IMR-90 (cell line): ENCODE measurements around the gene L3MBTL2. TPM values are rescaled to one million over a fixed set of nuclear protein-coding genes. Genes with fewer than 3 reads are reported as not detected.

Experiments
- ATAC-seq: fragments of 200-7000 bp; cut with Tn5 transposase; 2 replicates; pipeline ENCODE4 v1.9.1; 2020; ENCODE audit warnings: low read depth, mild to moderate bottlenecking, moderate library complexity
- BruUV-seq: library from RNA; stranded (reverse); fragments of 400-500 nt; replicated peaks from 2 replicates; lab custom pipeline; 2021; lab: Mats Ljungman, UMichigan
- CTCF ChIA-PET: fragments of 300-600 bp; formaldehyde crosslinking; extraction: SDS; loops from one replicate; lab custom pipeline; 2021; ENCODE audit warnings: antibody characterized with exemption; lab: Yijun Ruan, JAX
- POLR2A ChIA-PET: fragments of 300-600 bp; sonication (Branson Sonifier 250); formaldehyde crosslinking; loops from one replicate; lab custom pipeline; 2022; ENCODE audit warnings: antibody characterized with exemption; ENCODE audit not compliant: unreplicated experiment; lab: Charles Lee
- DNase-seq: peaks from one replicate; pipeline ENCODE4 v3.0.0; 2013
- H2AFZ ChIP-seq: replicated peaks from 2 replicates; pipeline ENCODE3; 2013; ENCODE audit warnings: low read length, mild to moderate bottlenecking; ENCODE audit not compliant: poor library complexity
- H2AK5ac ChIP-seq: 2 replicates; pipeline ENCODE4 v1.6.1; 2013; ENCODE audit warnings: low read depth, low read length, inconsistent platforms
- H2AK9ac ChIP-seq: replicated peaks from 2 replicates; pipeline ENCODE3; 2013; ENCODE audit warnings: mild to moderate bottlenecking, low read depth, low read length, moderate library complexity; ENCODE audit not compliant: poor library complexity
- H2BK120ac ChIP-seq: 2 replicates; pipeline ENCODE4 v1.6.1; 2013; ENCODE audit warnings: low read depth, low read length, inconsistent platforms
- H2BK15ac ChIP-seq: 3 replicates; pipeline ENCODE4 v1.6.1; 2013; ENCODE audit warnings: low read depth, low read length, inconsistent platforms
- H2BK20ac ChIP-seq: 2 replicates; pipeline ENCODE4 v1.6.1; 2013; ENCODE audit warnings: low read depth, mild to moderate bottlenecking, inconsistent platforms, low read length, moderate library complexity
- H2BK5ac ChIP-seq: 2 replicates; pipeline ENCODE4 v1.6.1; 2013; ENCODE audit warnings: mild to moderate bottlenecking, low read depth, low read length, inconsistent platforms; ENCODE audit not compliant: poor library complexity, severe bottlenecking
- H3K14ac ChIP-seq: replicated peaks from 2 replicates; pipeline ENCODE4 v1.6.1; 2013; ENCODE audit warnings: low read depth, low read length, inconsistent platforms
- H3K18ac ChIP-seq: 2 replicates; pipeline ENCODE4 v1.6.1; 2013; ENCODE audit warnings: low read depth, low read length, control low read depth
- H3K23ac ChIP-seq: 2 replicates; pipeline ENCODE4 v1.6.1; 2013; ENCODE audit warnings: low read depth, low read length, inconsistent platforms
- H3K27ac ChIP-seq: 2 replicates; pipeline ENCODE4 v1.5.1; 2013; ENCODE audit warnings: mild to moderate bottlenecking, control low read depth, low read length; ENCODE audit not compliant: insufficient read depth
- H3K27me3 ChIP-seq: 2 replicates; pipeline ENCODE4 v1.6.1; 2013; ENCODE audit warnings: low read length; ENCODE audit not compliant: control insufficient read depth, insufficient read depth
- H3K36me3 ChIP-seq: 2 replicates; pipeline ENCODE4 v1.6.1; 2013; ENCODE audit warnings: low read length, mixed read lengths; ENCODE audit not compliant: control insufficient read depth, insufficient read depth
- H3K4ac ChIP-seq: 2 replicates; pipeline ENCODE4 v1.6.1; 2013; ENCODE audit warnings: low read depth, low read length, inconsistent platforms
- H3K4me1 ChIP-seq: 2 replicates; pipeline ENCODE4 v1.6.1; 2013; ENCODE audit warnings: low read length, mixed read lengths; ENCODE audit not compliant: control insufficient read depth, insufficient read depth
- H3K4me2 ChIP-seq: 2 replicates; pipeline ENCODE4 v1.6.1; 2013; ENCODE audit warnings: low read depth, mild to moderate bottlenecking, control low read depth, low read length, moderate library complexity
- H3K4me3 ChIP-seq: 2 replicates; pipeline ENCODE4 v1.5.1; 2013; ENCODE audit warnings: low read depth, mild to moderate bottlenecking, control low read depth, low read length, moderate library complexity; ENCODE audit not compliant: insufficient read depth
- H3K56ac ChIP-seq: 2 replicates; pipeline ENCODE4 v1.6.1; 2013; ENCODE audit warnings: low read length, inconsistent platforms; ENCODE audit not compliant: insufficient read depth; ENCODE audit errors: extremely low read depth
- H3K79me1 ChIP-seq, 2 experiments: 2 replicates each; pipeline ENCODE4 v1.6.1; 2013; ENCODE audit warnings: low read length in 2 of 2, inconsistent platforms in 1 of 2, low read depth in 1 of 2
- H3K9ac ChIP-seq: 2 replicates; pipeline ENCODE4 v1.6.1; 2013; ENCODE audit warnings: low read depth, low read length, control low read depth
- H3K9me1 ChIP-seq: 2 replicates; pipeline ENCODE4 v1.6.1; 2013; ENCODE audit warnings: low read length, inconsistent platforms; ENCODE audit not compliant: insufficient read depth
- H3K9me3 ChIP-seq: 2 replicates; pipeline ENCODE4 v1.6.1; 2013; ENCODE audit warnings: low read length; ENCODE audit not compliant: control insufficient read depth, insufficient read depth
- H4K20me1 ChIP-seq: 2 replicates; pipeline ENCODE4 v1.6.1; 2013; ENCODE audit warnings: low read length, inconsistent platforms; ENCODE audit not compliant: insufficient read depth
- H4K5ac ChIP-seq: 2 replicates; pipeline ENCODE4 v1.6.1; 2013; ENCODE audit warnings: mild to moderate bottlenecking, low read depth, low read length, control low read depth
- H4K8ac ChIP-seq, 2 experiments: 2 replicates each; pipeline ENCODE4 v1.6.1; 2013; ENCODE audit warnings: low read depth in 2 of 2, low read length in 2 of 2, control low read depth in 1 of 2, inconsistent platforms in 1 of 2
- H4K91ac ChIP-seq: 2 replicates; pipeline ENCODE4 v1.6.1; 2013; ENCODE audit warnings: low read depth, low read length, inconsistent platforms; ENCODE audit not compliant: insufficient read depth
- BHLHE40 ChIP-seq: fragments of 150-350 bp; IDR thresholded peaks from 2 replicates; pipeline ENCODE4 v1.6.1; 2016; ENCODE audit warnings: mild to moderate bottlenecking, low read depth, low read length
- CTCF ChIP-seq: conservative IDR thresholded peaks from 2 replicates; pipeline ENCODE4 v1.5.1; 2012; ENCODE audit warnings: mild to moderate bottlenecking, low read depth, low read length, improper control_type of control experiment
- MXI1 ChIP-seq: IDR thresholded peaks from 2 replicates; pipeline ENCODE4 v1.6.1; 2012; ENCODE audit warnings: low read depth, mild to moderate bottlenecking, low read length, moderate library complexity, borderline replicate concordance
- NFE2L2 ChIP-seq: fragments of 150-350 bp; IDR thresholded peaks from 2 replicates; pipeline ENCODE4 v1.6.1; 2016; ENCODE audit warnings: low read depth, mild to moderate bottlenecking, low read length
- USF2 ChIP-seq: fragments of 150-350 bp; IDR thresholded peaks from 2 replicates; pipeline ENCODE4 v1.6.1; 2017; ENCODE audit warnings: mild to moderate bottlenecking, antibody characterized with exemption, low read length, low read depth
- WGBS, 2 experiments: methylation state at CpG; one replicate each; pipeline versions ENCODE4 v1.1.5 to v1.1.7; 2013; ENCODE audit warnings: missing lambda C conversion rate in 2 of 2; ENCODE audit not compliant: insufficient read length in 1 of 2; ENCODE audit errors: extremely low coverage in 2 of 2; 5-methylcytosine and 5-hydroxymethylcytosine counted together
- dilution Hi-C: fragments of 300-500 bp; cut with HindIII; formaldehyde crosslinking; loops from one replicate; pipeline ENCODE4 v1.14.3; 2018; ENCODE audit warnings: low sequenced_read_pairs; ENCODE audit not compliant: unreplicated experiment
- in situ Hi-C: fragments of 300-500 bp; cut with MboI; formaldehyde crosslinking; loops from 3 replicates; pipeline ENCODE4 v1.14.3; 2019; ENCODE audit warnings: low sequenced_read_pairs, inconsistent platforms, mixed read lengths
- intact Hi-C: fragments of 100-400 bp; cut with micrococcal nuclease; formaldehyde crosslinking; loops from 2 replicates; pipeline ENCODE4 v1.10.0; 2022
- polyA plus RNA-seq, 3 experiments: library from polyadenylated mRNA; depleted of rRNA; stranded (reverse); fragments of >200 nt; gene quantifications; 2 replicates each; pipeline ENCODE4 v1.2.3, GENCODE V29; 2012; ENCODE audit warnings: low replicate concordance in 1 of 3
- total RNA-seq: library from RNA; depleted of rRNA; stranded (reverse); fragments of >200 nt; gene quantifications from 2 replicates; pipeline ENCODE4 v1.2.3, GENCODE V29; 2012

The L3MBTL2 gene
- total and polyA plus RNA-seq, 2 of the 4 experiments (the other 2 are of a cell fraction) = 20.6 to 25.1 TPM

- Histone ChIP-seq H3K4ac (no peak overlapping the region; the same call in 1 of the 2 replicates), H4K8ac (no peak overlapping the region), H4K5ac (no peak overlapping the region), H3K56ac (no peak overlapping the region), H3K9me3 (no peaks in the 10 kb centered on the region), H3K18ac (no peak overlapping the region), H3K4me3 (no peak overlapping the region), H2BK20ac (no peak overlapping the region), H2AK9ac (peak overlapping the region; percentile 9), H2AFZ (peak overlapping the region; percentile 10), H4K91ac (no peak overlapping the region), H3K4me2 (no peak overlapping the region), H2BK120ac (no peak overlapping the region), H3K23ac (no peak overlapping the region), H2BK15ac (no peak overlapping the region), H3K4me1 (0 out of 2 replicates have a peak, but pooled peaks cover 5% of the 10 kb centered on the region), H3K9ac (no peak overlapping the region), H3K79me1 (no peaks in the 10 kb centered on the region), H3K27ac (no peak overlapping the region), H2BK5ac (no peak overlapping the region), H3K27me3 (no peaks in the 10 kb centered on the region), H3K14ac (no peak overlapping the region), H3K9me1 (peaks cover 6% of the 10 kb centered on the region; the same call in 1 of the 2 replicates), H2AK5ac (no peak overlapping the region), H3K36me3 (0 out of 2 replicates have a peak, but pooled peaks cover 3% of the 10 kb centered on the region), H4K20me1 (peaks cover 14% of the 10 kb centered on the region)
- ChIA-PET POLR2A (no interaction called here), CTCF (interaction anchor here (0.6 kb wide), 1 partner anchor 29 kb away, joined by 3 read pairs; no protein-coding TSS in a partner anchor)
- TF ChIP-seq MXI1 (no peak), NFE2L2 (no peak), CTCF (no peak), BHLHE40 (no peak), USF2 (no peak)
- intact Hi-C loops = no loop called here
- in situ Hi-C loops = no loop called here
- DNase-seq = no peak
- WGBS, 2 experiments = 84% methylated on average over 12 of the region's 16 CpGs; no CpG with 5 or more reads in 1 of the 2 experiments
- ATAC-seq = no peak
- BruUV-seq = no TSS peak
- dilution Hi-C loops = no loop called here
These were observed 34.5 kb downstream of the L3MBTL2 start for GRCh38 chr22:41239443-41240128.
